GM10266 (cell line): Measurements from ENCODE around the gene EIF5A2.

Experiments used
- DNase-seq: peaks from one replicate; pipeline ENCODE4 v3.0.0; 2012; ENCODE audit errors: extremely low spot score
- TF ChIP-seq, protein P1 (sequence below): IDR thresholded peaks from 2 replicates; pipeline ENCODE4 v1.5.1; 2012; ENCODE audit warnings: mild to moderate bottlenecking, low read depth; ENCODE audit not compliant: control insufficient read depth, insufficient read depth; ENCODE audit errors: missing control alignments

EIF5A2 gene

DNA sequence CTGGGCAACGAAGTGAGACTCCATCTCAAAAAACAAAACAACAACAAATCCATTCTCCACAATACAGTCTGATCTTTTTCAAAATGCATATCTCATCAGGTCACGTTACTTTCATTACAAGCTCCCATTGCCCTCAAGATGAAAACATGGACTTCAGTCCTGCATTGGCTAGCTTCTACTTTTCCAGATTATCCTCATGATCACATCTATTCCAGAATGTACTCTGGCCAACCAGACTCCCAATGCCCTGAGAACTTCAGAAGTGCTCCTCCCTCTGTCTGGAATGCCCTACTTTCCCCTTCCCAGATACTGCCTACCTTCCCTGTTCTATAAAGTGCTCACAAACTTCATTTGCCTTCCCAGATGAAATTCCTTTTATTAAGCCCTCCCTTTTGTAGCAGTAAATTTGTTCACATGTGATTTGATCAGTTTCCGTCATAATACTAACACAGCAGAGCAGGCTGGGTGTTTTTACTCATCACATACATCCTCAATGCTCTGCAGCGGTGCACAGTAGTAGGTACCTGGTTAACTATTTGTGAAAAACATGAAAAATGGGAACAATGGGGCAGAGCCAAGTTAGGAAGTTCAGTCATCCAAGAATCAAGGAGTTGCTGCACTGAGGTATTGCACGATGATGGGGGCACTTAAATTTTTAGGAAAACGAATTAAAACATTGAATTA, 43.8 kb downstream of the EIF5A2 start:
- TF ChIP-seq, protein P1, sequence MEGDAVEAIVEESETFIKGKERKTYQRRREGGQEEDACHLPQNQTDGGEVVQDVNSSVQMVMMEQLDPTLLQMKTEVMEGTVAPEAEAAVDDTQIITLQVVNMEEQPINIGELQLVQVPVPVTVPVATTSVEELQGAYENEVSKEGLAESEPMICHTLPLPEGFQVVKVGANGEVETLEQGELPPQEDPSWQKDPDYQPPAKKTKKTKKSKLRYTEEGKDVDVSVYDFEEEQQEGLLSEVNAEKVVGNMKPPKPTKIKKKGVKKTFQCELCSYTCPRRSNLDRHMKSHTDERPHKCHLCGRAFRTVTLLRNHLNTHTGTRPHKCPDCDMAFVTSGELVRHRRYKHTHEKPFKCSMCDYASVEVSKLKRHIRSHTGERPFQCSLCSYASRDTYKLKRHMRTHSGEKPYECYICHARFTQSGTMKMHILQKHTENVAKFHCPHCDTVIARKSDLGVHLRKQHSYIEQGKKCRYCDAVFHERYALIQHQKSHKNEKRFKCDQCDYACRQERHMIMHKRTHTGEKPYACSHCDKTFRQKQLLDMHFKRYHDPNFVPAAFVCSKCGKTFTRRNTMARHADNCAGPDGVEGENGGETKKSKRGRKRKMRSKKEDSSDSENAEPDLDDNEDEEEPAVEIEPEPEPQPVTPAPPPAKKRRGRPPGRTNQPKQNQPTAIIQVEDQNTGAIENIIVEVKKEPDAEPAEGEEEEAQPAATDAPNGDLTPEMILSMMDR = no peak
- no peak for DNase-seq

DNA sequence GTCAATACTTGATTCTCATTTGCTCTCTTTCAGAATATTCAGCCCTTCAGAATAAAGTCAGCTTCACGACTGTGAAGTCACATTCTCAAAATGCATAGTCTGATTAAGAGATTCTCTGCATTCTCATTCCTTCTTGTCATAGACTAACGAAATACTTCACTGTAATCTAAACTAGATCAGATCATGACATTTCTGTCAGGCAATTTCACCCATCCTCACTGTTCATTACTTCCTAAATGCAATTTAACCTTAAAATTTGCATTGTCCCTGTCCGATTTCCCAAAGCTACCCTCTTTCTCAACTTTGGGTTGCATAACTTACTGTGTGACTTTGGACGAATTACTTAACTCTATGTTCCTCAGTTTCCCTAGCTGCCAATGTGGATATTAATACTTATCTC, 44.6 kb downstream of the EIF5A2 start:
- TF ChIP-seq, protein P1 = no peak
- no peak for DNase-seq

DNA sequence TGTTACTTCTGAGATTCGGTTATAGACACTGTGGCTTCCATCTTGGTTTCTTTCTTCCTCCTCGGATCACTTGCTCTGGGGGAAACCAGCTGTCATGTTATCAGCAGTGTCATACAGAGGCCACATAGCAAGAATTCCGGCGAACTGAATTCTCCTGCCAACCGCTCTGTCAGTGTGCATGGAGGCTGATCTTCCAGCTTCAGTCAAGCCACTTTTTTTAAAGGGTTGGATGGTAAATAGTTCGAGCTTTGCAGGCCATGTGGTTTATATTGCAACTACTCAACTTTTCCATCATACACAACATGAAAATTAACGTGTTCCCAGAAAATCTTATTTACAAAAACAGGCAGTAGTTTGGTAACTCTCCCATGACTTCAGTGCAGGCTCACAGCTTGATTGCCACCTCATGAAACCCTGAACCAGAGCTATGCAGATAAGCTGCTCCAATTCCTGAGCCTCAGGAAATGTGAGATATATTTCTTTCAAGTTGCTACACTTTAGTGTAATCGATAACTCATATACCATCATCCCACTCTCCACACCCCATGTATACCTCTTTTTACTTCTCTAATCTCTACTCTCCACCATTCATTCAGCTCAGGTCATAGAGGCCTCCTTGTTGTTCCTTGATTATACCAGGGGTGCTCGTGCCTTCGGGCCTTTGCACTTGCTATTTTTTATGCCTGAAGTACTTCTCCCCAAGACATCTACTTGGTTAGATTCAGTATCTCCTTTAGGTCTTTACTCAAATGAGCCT, 45.6 kb downstream of the EIF5A2 start:
- TF ChIP-seq, protein P1 = no peak
- DNase-seq = no peak

DNA sequence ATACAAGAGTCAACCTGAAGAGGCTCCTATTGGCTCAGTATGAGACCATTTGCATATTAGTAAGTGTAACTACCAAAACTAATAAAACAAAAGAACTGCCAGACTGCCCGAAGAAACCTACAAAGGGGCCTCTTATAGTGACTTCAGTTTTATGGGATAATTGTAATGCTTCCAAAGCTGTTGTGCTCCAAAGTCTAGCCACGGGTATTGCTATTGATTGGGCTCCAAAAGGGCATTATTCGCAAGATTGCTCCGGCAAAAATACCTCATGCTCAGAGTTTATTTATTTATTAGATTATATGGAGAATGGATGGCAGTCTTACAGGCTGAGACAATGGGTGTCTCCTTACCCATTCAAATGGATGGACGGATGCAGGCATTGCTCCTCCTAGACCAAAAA, 49.8 kb downstream of the EIF5A2 start:
- TF ChIP-seq, protein P1 = no peak
- DNase-seq = no peak

DNA sequence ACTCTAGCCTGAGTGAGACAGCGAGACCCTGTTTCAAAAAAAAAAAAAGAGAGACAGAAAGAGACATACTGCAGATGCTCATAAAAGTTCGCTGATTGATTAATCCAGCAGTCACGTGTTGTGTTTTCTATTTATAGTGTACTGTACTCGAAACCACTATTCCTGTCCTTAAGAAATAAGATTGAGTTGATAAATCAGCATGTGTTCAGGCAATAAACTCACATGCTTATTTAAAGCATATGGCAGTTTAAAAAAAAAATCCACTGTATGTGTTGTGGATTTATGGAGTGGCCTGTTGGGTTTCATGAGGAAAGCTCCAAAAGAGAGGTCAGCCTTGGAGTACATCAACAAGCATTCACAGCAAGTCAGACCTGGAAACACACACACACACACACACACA, 56.1 kb downstream of the EIF5A2 start:
- TF ChIP-seq, protein P1 = no peak
- no peak for DNase-seq

DNA sequence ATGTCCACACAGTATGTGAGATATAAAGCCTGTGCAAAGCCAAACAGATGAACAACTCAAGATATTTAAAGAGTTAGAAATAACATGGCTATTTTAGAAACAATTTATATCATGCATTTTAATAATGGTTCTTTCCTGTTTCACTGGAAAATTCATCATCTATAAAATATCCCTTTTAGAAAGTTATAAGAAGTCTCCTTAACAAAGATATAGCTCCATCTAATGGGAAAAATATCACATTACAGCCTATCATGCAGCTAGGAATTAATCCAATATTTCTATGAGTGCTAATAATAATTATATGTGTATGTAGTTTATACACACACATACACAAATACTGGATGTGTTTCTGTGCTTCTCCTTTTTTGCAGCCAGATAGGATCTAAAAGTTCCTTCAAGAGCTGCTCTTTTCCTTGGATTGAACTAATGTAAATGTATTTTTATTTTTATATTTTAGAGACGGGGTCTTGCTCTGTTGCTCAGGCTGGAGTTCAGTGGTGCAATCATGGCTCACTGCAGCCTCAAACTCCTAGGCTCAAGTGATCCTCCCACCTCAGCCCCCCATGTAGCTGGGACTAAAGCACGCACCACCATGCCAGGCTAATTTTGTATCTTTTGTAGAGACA, 60.0 kb downstream of the EIF5A2 start:
- no peak for DNase-seq
- TF ChIP-seq, protein P1 = peak; percentile 27

DNA sequence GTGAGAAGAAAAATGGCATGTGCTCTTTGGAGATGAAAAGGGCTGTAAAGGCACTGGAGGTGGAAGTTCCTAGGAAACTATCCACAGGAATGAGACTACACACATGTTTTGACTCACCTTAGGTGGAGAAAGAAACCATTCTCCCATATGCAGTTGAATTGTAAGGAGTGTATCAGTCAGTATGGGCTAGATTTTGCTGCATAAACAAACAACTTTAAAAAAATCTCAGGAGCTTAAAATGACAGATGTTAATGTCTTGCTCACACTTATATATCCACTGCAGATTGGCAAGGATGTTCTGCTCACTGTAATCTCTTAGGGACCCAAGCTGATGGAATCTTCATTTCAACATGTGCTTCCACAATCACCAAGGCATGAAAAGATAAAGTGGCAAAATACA, 64.1 kb downstream of the EIF5A2 start:
- TF ChIP-seq, protein P1 = no peak
- DNase-seq = no peak
